GM21619 (cell line): ENCODE measurements around the gene ALX1.
"Not testable (repeated sequence)": the region's sequence is repeated elsewhere in the genome, so short reads cannot be mapped to it uniquely, and the experiment has no call there.

Experiments used
- ATAC-seq: cut with Tn5 transposase; IDR thresholded peaks from one replicate; pipeline ENCODE4 v1.9.1; 2021; ENCODE audit not compliant: unreplicated experiment

Gene ALX1

GRCh38 chr12:85299053-85299452, 19.0 kb downstream of the ALX1 start:
- ATAC-seq, result no peak

- no peak for ATAC-seq
These were observed 21.0 kb downstream of the ALX1 start for GRCh38 chr12:85301051-85301450.

DNA sequence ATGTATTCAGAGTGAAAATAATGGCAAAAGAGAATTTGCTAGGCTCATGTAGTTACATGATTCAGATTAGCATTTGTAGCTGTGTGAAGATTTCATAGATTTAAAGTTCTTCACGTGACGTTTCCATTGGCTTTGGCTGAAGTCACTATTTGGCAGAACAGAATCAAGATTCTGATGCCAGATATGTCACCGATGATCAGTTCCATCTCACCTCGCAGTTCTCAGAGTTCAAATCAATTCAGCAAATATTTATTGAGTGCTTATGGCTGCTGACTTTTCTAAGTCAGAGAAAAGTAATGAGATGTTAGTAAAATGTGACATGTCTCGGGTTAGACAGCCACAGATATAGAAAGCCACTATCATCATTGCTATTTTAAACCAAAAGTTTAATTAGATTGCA, 28.4 kb downstream of the ALX1 start:
- no peak for ATAC-seq

DNA sequence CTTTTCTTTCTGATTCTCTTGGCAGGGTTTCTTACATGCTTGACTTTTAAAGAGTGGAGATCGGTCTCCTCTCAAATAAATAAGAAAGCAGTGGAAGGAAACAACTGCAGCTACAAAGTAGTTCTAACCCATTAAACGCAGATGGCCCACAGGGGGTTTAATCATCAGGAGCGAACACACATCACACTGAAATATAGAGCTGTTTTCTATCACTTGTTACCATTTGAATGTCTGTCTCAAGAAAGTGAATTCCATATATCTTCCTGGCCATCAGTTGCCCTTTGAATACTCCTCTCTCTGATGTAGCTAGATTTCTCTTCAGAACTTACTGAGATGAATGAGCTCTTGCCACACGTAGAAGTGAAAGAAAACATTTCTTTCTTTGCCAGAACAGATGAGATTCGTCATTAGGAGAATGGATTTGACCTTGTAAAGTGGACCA, 29.1 kb downstream of the ALX1 start:
- ATAC-seq, result no peak

- ATAC-seq, result no peak
These were observed 30.0 kb downstream of the ALX1 start for GRCh38 chr12:85310025-85310424.

DNA sequence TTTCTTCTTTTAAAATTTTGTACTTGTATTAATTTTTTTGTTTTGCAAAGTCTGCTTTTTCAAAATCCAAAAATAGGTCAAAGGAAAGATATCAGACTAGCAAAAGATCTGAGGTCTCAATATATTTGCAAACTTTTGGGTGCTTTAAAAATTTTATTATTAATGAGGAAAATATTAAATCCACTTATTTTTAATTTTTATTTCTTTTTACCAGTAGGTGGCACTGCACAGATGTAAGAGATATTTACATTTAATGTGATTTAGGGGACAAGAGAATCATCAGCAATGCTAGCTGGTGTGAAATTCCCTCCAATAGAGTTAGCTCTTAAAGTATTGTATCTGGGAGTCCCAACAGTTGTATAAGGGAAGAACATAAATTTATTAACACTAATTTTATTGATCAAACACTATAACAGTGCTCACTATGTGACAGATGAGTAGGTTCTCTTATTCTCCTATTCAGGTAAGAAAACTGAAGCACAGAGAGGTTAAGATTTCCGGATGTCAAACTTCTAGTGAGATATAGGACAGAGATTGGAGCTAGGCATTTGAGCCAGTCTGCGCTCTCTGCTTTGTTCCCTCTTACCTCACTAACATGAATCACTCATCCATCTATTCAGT, 30.5 kb downstream of the ALX1 start:
- ATAC-seq, result no peak

- ATAC-seq, result not testable (repeated sequence)
These were observed 38.0 kb downstream of the ALX1 start for GRCh38 chr12:85317866-85318636.

DNA sequence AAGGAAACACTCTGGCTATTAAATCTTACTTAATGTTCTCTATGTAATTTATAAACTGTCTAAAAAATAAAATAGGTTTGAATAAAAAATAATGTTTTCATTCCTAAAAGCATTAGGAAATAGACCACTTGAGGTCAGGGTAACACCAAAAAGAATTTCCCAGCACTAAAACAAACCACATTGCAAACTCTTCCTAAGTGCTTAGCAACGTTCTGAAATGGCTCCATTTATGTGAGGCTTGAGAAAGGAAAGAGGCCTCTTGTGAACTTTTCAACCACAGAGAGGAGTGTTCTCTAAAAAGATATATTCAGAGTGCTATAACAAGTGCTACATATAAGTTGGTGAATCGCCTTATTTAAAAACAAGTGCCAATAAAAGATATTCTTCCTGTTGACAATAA, 42.7 kb downstream of the ALX1 start:
- ATAC-seq, result no peak

GRCh38 chr12:85325442-85325841, 45.4 kb downstream of the ALX1 start:
- ATAC-seq, result no peak

- no peak for ATAC-seq
These were observed 49.9 kb downstream of the ALX1 start for GRCh38 chr12:85329913-85330312.

DNA sequence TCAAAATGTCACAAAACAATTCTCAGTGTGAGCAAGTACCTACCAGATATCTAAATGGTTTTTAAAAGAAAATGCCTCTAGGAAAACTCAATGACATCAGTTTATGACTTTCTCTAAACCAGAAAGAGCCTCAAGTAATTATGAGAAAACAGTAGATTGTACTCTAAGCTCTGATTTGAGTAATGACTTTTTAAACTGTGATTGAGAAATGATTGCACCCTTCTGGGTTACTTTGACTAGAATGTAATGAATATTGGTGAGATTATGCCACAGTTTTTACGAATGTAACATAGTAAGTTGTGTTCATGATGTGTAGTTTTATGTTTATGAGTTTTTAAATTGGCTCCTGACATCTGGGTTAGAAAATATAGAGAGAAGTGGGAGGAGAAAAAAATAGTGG, 68.8 kb downstream of the ALX1 start:
- no peak for ATAC-seq

GRCh38 chr12:85350356-85350755, 70.3 kb downstream of the ALX1 start:
- no peak for ATAC-seq
